K562 (cell line): Measurements from ENCODE around the gene ZNF622. TPM values are rescaled to one million over a fixed set of nuclear protein-coding genes. Genes with fewer than 3 reads are reported as not detected.

Experiments used
- ADNP ChIP-seq: fragments of 200-800 bp; sonication (Bioruptor generic); IDR thresholded peaks from 2 replicates; pipeline ENCODE4 v1.6.1; 2016; ENCODE audit warnings: missing genetic modification characterization, missing compliant biosample characterization
- BRD4 ChIP-seq: fragments of 200-600 bp; sonication (generic); IDR thresholded peaks from 2 replicates; pipeline ENCODE4 v1.6.1; 2017; ENCODE audit warnings: inconsistent platforms
- DPF2 ChIP-seq: fragments of 450-650 bp; IDR thresholded peaks from 2 replicates; pipeline ENCODE4 v1.6.1; 2016
- FOSL1 ChIP-seq: fragments of 200-800 bp; sonication (Bioruptor generic); conservative IDR thresholded peaks from 2 replicates; pipeline ENCODE4 v1.6.1; 2016; ENCODE audit warnings: missing genetic modification characterization, missing compliant biosample characterization
- GABPB2 ChIP-seq: fragments of 250-450 bp; sonication (Bioruptor Pico); conservative IDR thresholded peaks from 2 replicates; pipeline ENCODE4 v1.5.1; 2021; ENCODE audit warnings: mild to moderate bottlenecking
- HIVEP1 ChIP-seq: fragments of 250-450 bp; sonication (Bioruptor Pico); IDR thresholded peaks from 2 replicates; pipeline ENCODE4 v1.4.0; 2020; ENCODE audit warnings: mild to moderate bottlenecking
- HNRNPUL1 ChIP-seq: fragments of 200-400 bp; formaldehyde crosslinking; IDR thresholded peaks from 2 replicates; pipeline ENCODE4 v1.6.1; 2017; ENCODE audit warnings: low read length
- KAT2B ChIP-seq: IDR thresholded peaks from one replicate; pipeline ENCODE4 v1.6.1; 2012; ENCODE audit warnings: low read depth, mild to moderate bottlenecking, control low read depth, inconsistent platforms, low read length, moderate library complexity
- KDM1A ChIP-seq, 2 experiments: fragments of 450-650 bp; IDR thresholded peaks; 2 replicates each; pipeline ENCODE4 v1.6.1; 2016; ENCODE audit warnings: mild to moderate bottlenecking in 2 of 2
- NFYB ChIP-seq: IDR thresholded peaks from 2 replicates; pipeline ENCODE4 v1.6.1; 2011; ENCODE audit warnings: mild to moderate bottlenecking, moderate library complexity; ENCODE audit not compliant: insufficient read length; ENCODE audit errors: extremely low read depth
- RBM39 ChIP-seq: fragments of 200-400 bp; formaldehyde crosslinking; optimal IDR thresholded peaks from 2 replicates; pipeline ENCODE3; 2018; ENCODE audit warnings: low read depth, low read length
- RFX1 ChIP-seq: fragments of 450-650 bp; IDR thresholded peaks from 2 replicates; pipeline ENCODE4 v1.6.1; 2016; ENCODE audit warnings: mild to moderate bottlenecking, moderate library complexity
- SREBF1 ChIP-seq: fragments of 150-350 bp; IDR thresholded peaks from 2 replicates; pipeline ENCODE4 v1.6.1; 2014; ENCODE audit warnings: antibody characterized with exemption, low read depth, low read length, borderline replicate concordance
- TOE1 ChIP-seq, 2 experiments: fragments of 450-650 bp in 1 of 2; sonication (generic) in 1 of 2; formaldehyde crosslinking in 1 of 2; IDR thresholded peaks; 2 replicates each; pipeline versions ENCODE4 v1.7.1 to v1.8.0; 2016 to 2022; ENCODE audit warnings: borderline replicate concordance in 2 of 2, mild to moderate bottlenecking in 2 of 2, antibody characterized with exemption in 1 of 2, inconsistent platforms in 1 of 2, low read depth in 1 of 2, missing genetic modification reagents in 1 of 2, moderate library complexity in 1 of 2
- USF1 ChIP-seq: sonication (generic); formaldehyde crosslinking; IDR thresholded peaks from 2 replicates; pipeline ENCODE4 v1.9.0; 2022; ENCODE audit warnings: mild to moderate bottlenecking, missing genetic modification reagents
- ZNF263 ChIP-seq: sonication (generic); formaldehyde crosslinking; IDR thresholded peaks from 2 replicates; pipeline ENCODE4 v1.8.0; 2022; ENCODE audit warnings: mild to moderate bottlenecking, missing genetic modification reagents, borderline replicate concordance
- ZNF280B ChIP-seq: fragments of 250-450 bp; sonication (Bioruptor Pico); IDR thresholded peaks from 2 replicates; pipeline ENCODE4 v1.5.1; 2021; ENCODE audit warnings: mild to moderate bottlenecking
- ZNF583 ChIP-seq: fragments of 250-450 bp; sonication (Bioruptor Pico); IDR thresholded peaks from 2 replicates; pipeline ENCODE4 v1.4.0; 2020
- polyA plus RNA-seq, 8 experiments: library from polyadenylated mRNA; depleted of rRNA in 4 of 8; stranded (reverse) in 5 of 8; unstranded in 3 of 8; fragments of >200 nt; fragmentation: Nextera tagmentation in 2 of 8; fragmentation: Illumina TruSeq in 1 of 8; extraction: Ambion mirVana in 2 of 8; extraction: Trizol in 1 of 8; gene quantifications; 2 replicates each; pipeline versions ENCODE4 v1.2.1 to v1.2.3, GENCODE V29; 2011 to 2014; ENCODE audit warnings: inconsistent platforms in 1 of 8, missing spikeins in 1 of 8
- total RNA-seq, 7 experiments: library from RNA; depleted of rRNA in 6 of 7; stranded (reverse); fragments of >200 nt in 6 of 7; fragmentation: Illumina TruSeq in 2 of 7; extraction: Trizol in 2 of 7; gene quantifications; 2 replicates each; pipeline versions ENCODE4 v1.2.1 to v1.2.3, GENCODE V29; 2011 to 2021; ENCODE audit warnings: low replicate concordance in 1 of 7
- TF ChIP-seq, protein P1 (sequence below): fragments of 250-450 bp; sonication (Bioruptor Pico); IDR thresholded peaks from 2 replicates; pipeline ENCODE4 v1.5.0; 2020; ENCODE audit warnings: mild to moderate bottlenecking, borderline replicate concordance
- TF ChIP-seq, protein P2 (sequence below), 2 experiments: IDR thresholded peaks in 1 of 2; conservative IDR thresholded peaks in 1 of 2; 2 replicates each; pipeline ENCODE4 v1.6.1; 2016; ENCODE audit warnings: low read depth in 2 of 2, mild to moderate bottlenecking in 1 of 2, missing compliant biosample characterization in 1 of 2, missing genetic modification characterization in 1 of 2, moderate library complexity in 1 of 2

The ZNF622 gene
- total and polyA plus RNA-seq, 9 of the 15 experiments (the other 6 are each of a cell fraction or from before 2014, with no cell fraction given), result 9.6 to 51.5 (median 32.3) TPM

- TF ChIP-seq USF1 (CRISPR knock-in tag), result peak; percentile 29; the same call in 1 of the 2 replicates
- TF ChIP-seq, protein P1, sequence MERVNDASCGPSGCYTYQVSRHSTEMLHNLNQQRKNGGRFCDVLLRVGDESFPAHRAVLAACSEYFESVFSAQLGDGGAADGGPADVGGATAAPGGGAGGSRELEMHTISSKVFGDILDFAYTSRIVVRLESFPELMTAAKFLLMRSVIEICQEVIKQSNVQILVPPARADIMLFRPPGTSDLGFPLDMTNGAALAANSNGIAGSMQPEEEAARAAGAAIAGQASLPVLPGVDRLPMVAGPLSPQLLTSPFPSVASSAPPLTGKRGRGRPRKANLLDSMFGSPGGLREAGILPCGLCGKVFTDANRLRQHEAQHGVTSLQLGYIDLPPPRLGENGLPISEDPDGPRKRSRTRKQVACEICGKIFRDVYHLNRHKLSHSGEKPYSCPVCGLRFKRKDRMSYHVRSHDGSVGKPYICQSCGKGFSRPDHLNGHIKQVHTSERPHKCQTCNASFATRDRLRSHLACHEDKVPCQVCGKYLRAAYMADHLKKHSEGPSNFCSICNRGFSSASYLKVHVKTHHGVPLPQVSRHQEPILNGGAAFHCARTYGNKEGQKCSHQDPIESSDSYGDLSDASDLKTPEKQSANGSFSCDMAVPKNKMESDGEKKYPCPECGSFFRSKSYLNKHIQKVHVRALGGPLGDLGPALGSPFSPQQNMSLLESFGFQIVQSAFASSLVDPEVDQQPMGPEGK (CRISPR knock-in tag), result no peak
- no peak for TF ChIP-seq BRD4
- TF ChIP-seq ZNF263, result no peak; the same call in 1 of the 2 replicates
- TF ChIP-seq DPF2, result peak; percentile 98
- TF ChIP-seq ZNF583 (CRISPR knock-in tag), result no peak; the same call in 1 of the 2 replicates
- TF ChIP-seq KDM1A (IDR thresholded peaks at IDR 0.05), result peak; percentile 96 to 97
- TF ChIP-seq NFYB, result no peak
- peak; percentile 55; the same call in 1 of the 2 replicates for TF ChIP-seq FOSL1 (tag)
- no peak for TF ChIP-seq SREBF1
- TF ChIP-seq RFX1, result no peak
- no peak for TF ChIP-seq ZNF280B
- no peak for TF ChIP-seq ADNP (tag)
- peak; percentile 75; the same call in 1 of the 2 replicates for TF ChIP-seq TOE1 (IDR thresholded peaks at IDR 0.05; ENCODE audit: borderline replicate concordance)
- no peak for TF ChIP-seq TOE1 (CRISPR knock-in tag; IDR thresholded peaks at IDR 0.05; ENCODE audit: borderline replicate concordance, low read depth)
- TF ChIP-seq GABPB2 (CRISPR knock-in tag), result no peak
- no peak for TF ChIP-seq HNRNPUL1
- TF ChIP-seq KAT2B, result no peak
- TF ChIP-seq, protein P2, sequence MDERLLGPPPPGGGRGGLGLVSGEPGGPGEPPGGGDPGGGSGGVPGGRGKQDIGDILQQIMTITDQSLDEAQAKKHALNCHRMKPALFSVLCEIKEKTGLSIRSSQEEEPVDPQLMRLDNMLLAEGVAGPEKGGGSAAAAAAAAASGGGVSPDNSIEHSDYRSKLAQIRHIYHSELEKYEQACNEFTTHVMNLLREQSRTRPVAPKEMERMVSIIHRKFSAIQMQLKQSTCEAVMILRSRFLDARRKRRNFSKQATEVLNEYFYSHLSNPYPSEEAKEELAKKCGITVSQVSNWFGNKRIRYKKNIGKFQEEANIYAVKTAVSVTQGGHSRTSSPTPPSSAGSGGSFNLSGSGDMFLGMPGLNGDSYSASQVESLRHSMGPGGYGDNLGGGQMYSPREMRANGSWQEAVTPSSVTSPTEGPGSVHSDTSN (CRISPR knock-in tag; IDR thresholded peaks at IDR 0.05; ENCODE audit: low read depth), result no peak
- TF ChIP-seq, protein P2 (tag; conservative IDR thresholded peaks at IDR 0.05; ENCODE audit: low read depth), result peak; percentile 80
- no peak for TF ChIP-seq RBM39
- TF ChIP-seq HIVEP1 (CRISPR knock-in tag), result 0 out of 2 replicates have a peak, but pooled peaks have one; percentile 6
These were observed 47.1 kb downstream of the ZNF622 start (continued) for GRCh38 chr5:16418471-16418922.
